ENCODE measurements around the gene CCL13. TPM values are rescaled to one million over a fixed set of nuclear protein-coding genes. Genes with fewer than 3 reads are reported as not detected.

The CCL13 gene
- total RNA-seq, 2 experiments from 2014 or later, result not detected

- DNase-seq (no peak), ATAC-seq (no peak)
- ChIA-PET CTCF (interaction anchor here (0.6 to 6.4 kb wide), 2 partner anchors 24 to 129 kb away, joined by 3 to 44 read pairs; no protein-coding TSS in a partner anchor), POLR2A (interaction anchor here (0.6 kb wide), 1 partner anchor 777 kb away, joined by 3 read pairs; no protein-coding TSS in a partner anchor)
- Mint-ChIP-seq H3K4me1 (peaks cover 40% of the 10 kb centered on the region), H3K27ac (no peak overlapping the region), H3K4me3 (no peak overlapping the region), H3K9me3 (ENCODE audit: low read depth) (no peaks in the 10 kb centered on the region), H3K36me3 (ENCODE audit: low read depth) (no peaks in the 10 kb centered on the region), H3K27me3 (peaks cover 30% of the 10 kb centered on the region)
- intact Hi-C loops (cut with DNase I, micrococcal nuclease), result loop anchor here in 1 of 2 experiments (5.0 kb wide), 1 partner anchor 677 kb away; the partner anchor contains the start of gene RFFL
Observed at GRCh38 chr17:34384822-34385605, 28.7 kb downstream of the CCL13 start.

GRCh38 chr17:34386343-34386696, 30.0 kb downstream of the CCL13 start:
- intact Hi-C loops (cut with DNase I, micrococcal nuclease), result no loop called here
- Mint-ChIP-seq H3K4me3 (no peak overlapping the region), H3K27ac (no peak overlapping the region), H3K9me3 (ENCODE audit: low read depth) (no peaks in the 10 kb centered on the region), H3K36me3 (ENCODE audit: low read depth) (no peaks in the 10 kb centered on the region), H3K4me1 (peaks cover 30% of the 10 kb centered on the region), H3K27me3 (peaks cover 28% of the 10 kb centered on the region)
- ChIA-PET POLR2A (no interaction called here), CTCF (interaction anchor here (6.4 kb wide), 1 partner anchor 25 kb away, joined by 44 read pairs; no protein-coding TSS in a partner anchor)
- DNase-seq (no peak), ATAC-seq (no peak)

GRCh38 chr17:34386697-34387550, 30.6 kb downstream of the CCL13 start:
- no peaks in the 10 kb centered on the region for H3K36me3 Mint-ChIP-seq (ENCODE audit: low read depth)
- intact Hi-C loops (cut with DNase I, micrococcal nuclease), result no loop called here
- peaks cover 27% of the 10 kb centered on the region for H3K27me3 Mint-ChIP-seq
- no peak overlapping the region for H3K4me3 Mint-ChIP-seq
- ChIA-PET POLR2A (no interaction called here), CTCF (interaction anchor here (0.5 to 6.4 kb wide), 3 partner anchors 10 to 824 kb away, joined by 3 to 44 read pairs (median 3); no protein-coding TSS in a partner anchor)
- no peaks in the 10 kb centered on the region for H3K9me3 Mint-ChIP-seq (ENCODE audit: low read depth)
- H3K4me1 Mint-ChIP-seq, result peaks cover 28% of the 10 kb centered on the region
- ATAC-seq (no peak), DNase-seq (no peak)
- H3K27ac Mint-ChIP-seq, result no peak overlapping the region

GRCh38 chr17:34387566-34387965, 31.3 kb downstream of the CCL13 start:
- CTCF ChIA-PET, result interaction anchor here (0.5 to 6.4 kb wide), 4 partner anchors 10 to 825 kb away, joined by 3 to 44 read pairs (median 4); no protein-coding TSS in a partner anchor
- intact Hi-C loops (cut with DNase I, micrococcal nuclease), result no loop called here
- no peak for DNase-seq
- Mint-ChIP-seq H3K27ac (no peak overlapping the region), H3K27me3 (peaks cover 27% of the 10 kb centered on the region), H3K9me3 (ENCODE audit: low read depth) (no peaks in the 10 kb centered on the region), H3K36me3 (ENCODE audit: low read depth) (no peaks in the 10 kb centered on the region), H3K4me3 (no peak overlapping the region), H3K4me1 (peaks cover 22% of the 10 kb centered on the region)
- no peak for ATAC-seq
- POLR2A ChIA-PET, result no interaction called here

GRCh38 chr17:34389126-34389750, 33.0 kb downstream of the CCL13 start:
- Mint-ChIP-seq H3K4me3 (no peak overlapping the region), H3K27me3 (peaks cover 25% of the 10 kb centered on the region), H3K9me3 (ENCODE audit: low read depth) (no peaks in the 10 kb centered on the region), H3K4me1 (peaks cover 13% of the 10 kb centered on the region), H3K27ac (no peak overlapping the region), H3K36me3 (ENCODE audit: low read depth) (no peaks in the 10 kb centered on the region)
- ChIA-PET CTCF (interaction anchor here (0.6 to 1.2 kb wide), 5 partner anchors 12 to 29 kb away, joined by 3 to 6 read pairs (median 3); no protein-coding TSS in a partner anchor), POLR2A (no interaction called here)
- intact Hi-C loops (cut with DNase I, micrococcal nuclease), result no loop called here
- ATAC-seq, result peak; percentile 47
- peak; percentile 11 for DNase-seq

- POLR2A ChIA-PET, result no interaction called here
- intact Hi-C loops (cut with DNase I, micrococcal nuclease), result no loop called here
- Mint-ChIP-seq H3K4me3 (no peak overlapping the region), H3K9me3 (ENCODE audit: low read depth) (no peaks in the 10 kb centered on the region), H3K27ac (no peak overlapping the region), H3K27me3 (peaks cover 20% of the 10 kb centered on the region), H3K4me1 (peaks cover 13% of the 10 kb centered on the region), H3K36me3 (ENCODE audit: low read depth) (no peaks in the 10 kb centered on the region)
- ATAC-seq, result no peak
- no peak for DNase-seq
- CTCF ChIA-PET, result interaction anchor here (1.5 kb wide), 1 partner anchor 30 kb away, joined by 3 read pairs; no protein-coding TSS in a partner anchor
Observed at GRCh38 chr17:34390649-34391048, 34.4 kb downstream of the CCL13 start.

GRCh38 chr17:34391241-34391640, 35.0 kb downstream of the CCL13 start:
- H3K36me3 Mint-ChIP-seq (ENCODE audit: low read depth), result no peaks in the 10 kb centered on the region
- peaks cover 15% of the 10 kb centered on the region for H3K27me3 Mint-ChIP-seq
- peaks cover 13% of the 10 kb centered on the region for H3K4me1 Mint-ChIP-seq
- no peak for DNase-seq
- no peak overlapping the region for H3K27ac Mint-ChIP-seq
- CTCF ChIA-PET, result interaction anchor here (0.9 to 1.5 kb wide), 2 partner anchors 17 to 30 kb away, joined by 3 read pairs; no protein-coding TSS in a partner anchor
- intact Hi-C loops (cut with DNase I, micrococcal nuclease), result no loop called here
- no peak for ATAC-seq
- no peaks in the 10 kb centered on the region for H3K9me3 Mint-ChIP-seq (ENCODE audit: low read depth)
- POLR2A ChIA-PET, result no interaction called here
- no peak overlapping the region for H3K4me3 Mint-ChIP-seq

GRCh38 chr17:34393401-34393800, 37.1 kb downstream of the CCL13 start:
- ChIA-PET CTCF (interaction anchor here (1.9 kb wide), 1 partner anchor 32 kb away, joined by 6 read pairs; no protein-coding TSS in a partner anchor), POLR2A (no interaction called here)
- H3K27me3 Mint-ChIP-seq, result peaks cover 14% of the 10 kb centered on the region
- H3K9me3 Mint-ChIP-seq (ENCODE audit: low read depth), result no peaks in the 10 kb centered on the region
- no peak for ATAC-seq
- H3K4me3 Mint-ChIP-seq, result no peak overlapping the region
- DNase-seq, result no peak
- peaks cover 7% of the 10 kb centered on the region for H3K4me1 Mint-ChIP-seq
- intact Hi-C loops (cut with DNase I, micrococcal nuclease), result no loop called here
- no peak overlapping the region for H3K27ac Mint-ChIP-seq
- H3K36me3 Mint-ChIP-seq (ENCODE audit: low read depth), result no peaks in the 10 kb centered on the region

DNA sequence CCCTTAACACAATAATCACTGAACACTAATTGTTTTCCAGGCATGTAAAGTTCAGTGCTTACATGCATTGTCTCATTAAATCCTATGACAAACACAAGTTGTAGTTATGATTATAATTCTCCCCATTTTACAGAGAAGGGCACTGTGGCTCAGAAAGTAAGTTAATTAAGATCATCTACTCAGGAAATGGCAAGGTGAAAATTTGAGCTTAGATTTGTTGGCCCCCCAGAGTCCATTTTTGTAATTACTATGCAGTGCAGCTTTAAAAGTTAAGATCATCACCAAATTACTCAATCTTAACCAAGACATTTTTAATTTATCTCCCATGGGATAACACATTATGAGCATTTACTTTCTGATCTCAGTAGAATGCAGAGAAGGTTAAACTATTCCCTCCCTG, 41.0 kb downstream of the CCL13 start:
- ChIA-PET POLR2A (no interaction called here), CTCF (interaction anchor here (0.7 to 1.6 kb wide), 4 partner anchors 10 to 37 kb away, joined by 3 to 7 read pairs (median 4); no protein-coding TSS in a partner anchor)
- Mint-ChIP-seq H3K9me3 (ENCODE audit: low read depth) (no peaks in the 10 kb centered on the region), H3K27ac (no peak overlapping the region), H3K4me3 (no peak overlapping the region), H3K36me3 (ENCODE audit: low read depth) (no peaks in the 10 kb centered on the region), H3K4me1 (no peaks in the 10 kb centered on the region), H3K27me3 (peaks cover 7% of the 10 kb centered on the region)
- ATAC-seq (no peak), DNase-seq (no peak)
- intact Hi-C loops (cut with DNase I, micrococcal nuclease), result no loop called here

- no peaks in the 10 kb centered on the region for H3K9me3 Mint-ChIP-seq (ENCODE audit: low read depth)
- intact Hi-C loops (cut with DNase I, micrococcal nuclease), result no loop called here
- CTCF ChIA-PET, result interaction anchor here (0.6 to 1.6 kb wide), 7 partner anchors 11 to 867 kb away, joined by 3 to 5 read pairs (median 3); no protein-coding TSS in a partner anchor
- ATAC-seq, result no peak
- no peak overlapping the region for H3K27ac Mint-ChIP-seq
- H3K36me3 Mint-ChIP-seq (ENCODE audit: low read depth), result no peaks in the 10 kb centered on the region
- POLR2A ChIA-PET, result no interaction called here
- no peak overlapping the region for H3K4me3 Mint-ChIP-seq
- no peak for DNase-seq
- H3K4me1 Mint-ChIP-seq, result no peaks in the 10 kb centered on the region
- H3K27me3 Mint-ChIP-seq, result peaks cover 7% of the 10 kb centered on the region
Observed at GRCh38 chr17:34398990-34399389, 42.7 kb downstream of the CCL13 start.

DNA sequence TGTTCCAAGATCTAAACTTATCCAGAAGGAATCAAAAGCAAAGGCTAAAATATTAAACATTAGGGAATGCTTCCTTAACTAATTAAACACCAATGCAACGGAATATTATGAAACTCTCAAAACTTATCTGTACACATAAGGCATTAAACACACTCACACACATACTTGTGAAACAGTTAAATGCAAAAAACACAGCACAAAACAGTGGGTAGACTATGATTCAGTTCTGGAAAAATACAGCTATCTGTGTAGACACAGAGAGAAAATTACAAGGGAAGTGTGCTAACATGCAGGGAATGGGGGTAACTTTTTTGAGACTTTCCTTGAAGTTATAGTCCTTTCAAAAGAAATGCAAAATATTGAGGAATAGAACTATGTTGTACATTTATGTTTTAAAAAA, 43.4 kb downstream of the CCL13 start:
- peaks cover 7% of the 10 kb centered on the region for H3K27me3 Mint-ChIP-seq
- H3K27ac Mint-ChIP-seq, result no peak overlapping the region
- DNase-seq (no peak), ATAC-seq (no peak)
- CTCF ChIA-PET, result interaction anchor here (0.7 to 0.9 kb wide), 4 partner anchors 12 to 38 kb away, joined by 3 to 5 read pairs (median 3); no protein-coding TSS in a partner anchor
- intact Hi-C loops (cut with DNase I, micrococcal nuclease), result no loop called here
- H3K4me3 Mint-ChIP-seq, result no peak overlapping the region
- POLR2A ChIA-PET, result no interaction called here
- no peaks in the 10 kb centered on the region for H3K9me3 Mint-ChIP-seq (ENCODE audit: low read depth)
- no peaks in the 10 kb centered on the region for H3K4me1 Mint-ChIP-seq
- no peaks in the 10 kb centered on the region for H3K36me3 Mint-ChIP-seq (ENCODE audit: low read depth)

Data from activated CD4-positive, alpha-beta T cell treated with anti-CD3 and anti-CD28 coated beads for 36 hours (primary cell).